Embryonic facial prominence (tissue), 1 donor: ENCODE data around the gene ANKRD17.
A peak's percentile ranks its signal among the peaks of the same experiment; 100 is the strongest.

Experiments used
- DNase-seq: peaks from one replicate; pipeline ENCODE4 v3.0.0-alpha.2; 2016; ENCODE audit errors: extremely low spot score

ANKRD17 gene

GRCh38 chr4:73109493-73109892 lies 149.1 kb downstream of the ANKRD17 start:
- no peak for DNase-seq

GRCh38 chr4:73104695-73105094 lies 153.9 kb downstream of the ANKRD17 start:
- DNase-seq, result no peak

GRCh38 chr4:73103799-73104503 lies 154.6 kb downstream of the ANKRD17 start:
- DNase-seq, result no peak

- no peak for DNase-seq
These were observed 159.5 kb downstream of the ANKRD17 start for GRCh38 chr4:73099143-73099542.

- DNase-seq, result no peak
These were observed 159.9 kb downstream of the ANKRD17 start for GRCh38 chr4:73098713-73099112.

GRCh38 chr4:73098016-73098415 lies 160.6 kb downstream of the ANKRD17 start:
- no peak for DNase-seq

- no peak for DNase-seq
These were observed 165.7 kb downstream of the ANKRD17 start for GRCh38 chr4:73092868-73093267.

- no peak for DNase-seq
These were observed 167.9 kb downstream of the ANKRD17 start for GRCh38 chr4:73090738-73091137.

GRCh38 chr4:73087871-73088270 lies 170.7 kb downstream of the ANKRD17 start:
- no peak for DNase-seq

- DNase-seq, result no peak
These were observed 172.3 kb downstream of the ANKRD17 start for GRCh38 chr4:73086095-73086868.

GRCh38 chr4:73080789-73081188 lies 177.8 kb downstream of the ANKRD17 start:
- DNase-seq, result no peak

- no peak for DNase-seq
These were observed 182.8 kb downstream of the ANKRD17 start for GRCh38 chr4:73075832-73076231.

GRCh38 chr4:73070074-73070390 lies 188.6 kb downstream of the ANKRD17 start:
- no peak for DNase-seq

GRCh38 chr4:73069338-73070073 lies 189.1 kb downstream of the ANKRD17 start, which contains the start of gene COX18:
COX18 (minus strand) TSS chr4:73069716; CDS start chr4:73069649, 67 bp downstream.
- DNase-seq, result peak; percentile 91

- no peak for DNase-seq
These were observed 189.9 kb downstream of the ANKRD17 start for GRCh38 chr4:73068491-73069337.

GRCh38 chr4:73067971-73068394 lies 190.6 kb downstream of the ANKRD17 start:
- DNase-seq, result no peak

GRCh38 chr4:73066928-73067327 lies 191.7 kb downstream of the ANKRD17 start:
- DNase-seq, result no peak

- no peak for DNase-seq
These were observed 192.2 kb downstream of the ANKRD17 start for GRCh38 chr4:73066445-73066844.

- DNase-seq, result no peak
These were observed 194.1 kb downstream of the ANKRD17 start for GRCh38 chr4:73064536-73064935.

- DNase-seq, result no peak
These were observed 203.2 kb downstream of the ANKRD17 start for GRCh38 chr4:73055241-73055897.

GRCh38 chr4:73053974-73054480 lies 204.6 kb downstream of the ANKRD17 start:
- DNase-seq, result no peak
